Pancreas (tissue), 10 donors: ENCODE measurements around the gene AP3B1. TPM values are rescaled to one million over a fixed set of nuclear protein-coding genes. Genes with fewer than 3 reads are reported as not detected.

ENCODE experiments used
- ATAC-seq, 4 donors: fragments of 200-7000 bp; cut with Tn5 transposase; one replicate each; pipeline versions ENCODE4 v1.8.0 to v1.9.1; 2020; ENCODE audit warnings: mild to moderate bottlenecking in 4 of 4, moderate library complexity in 4 of 4
- DNase-seq, 6 donors: peaks; one replicate each; pipeline ENCODE4 v3.0.0-alpha.2; 2020
- FAIRE-seq: peaks from 2 replicates; lab custom pipeline; 2012; peaks lifted over from hg19 to GRCh38; lab: Jason Lieb, UNC
- H3K27ac ChIP-seq, 4 donors: fragments of 200-600 bp; sonication (generic); 1 replicate in 3 of 4; 2 replicates in 1 of 4; pipeline versions ENCODE4 v1.5.0 to v1.8.0; 2020
- H3K27me3 ChIP-seq, 4 donors: fragments of 200-600 bp; one replicate each; pipeline ENCODE4 v1.8.0; 2021
- H3K36me3 ChIP-seq, 3 donors: fragments of 200-600 bp; sonication (generic) in 1 of 3; one replicate each; pipeline versions ENCODE4 v1.5.0 to v1.8.0; 2020 to 2021
- H3K4me1 ChIP-seq, 3 donors: fragments of 200-600 bp; one replicate each; pipeline ENCODE4 v1.8.0; 2021
- H3K4me3 ChIP-seq, 4 donors: fragments of 200-600 bp; sonication (generic) in 2 of 4; one replicate each; pipeline versions ENCODE4 v1.5.0 to v1.8.0; 2020 to 2021
- H3K9me3 ChIP-seq, 4 donors: fragments of 200-600 bp; one replicate each; pipeline ENCODE4 v1.8.0; 2021
- WGBS, 2 donors: extraction: QIAGEN DNeasy Blood & Tissue Kit; methylation state at CpG; one replicate each; pipeline ENCODE4 v1.1.7; 2013; 5-methylcytosine and 5-hydroxymethylcytosine counted together
- intact Hi-C, 3 donors: fragments of 100-400 bp; cut with DNase I; formaldehyde crosslinking; loops; one replicate each; pipeline versions ENCODE4 v1.11.1 to v1.14.2; 2022
- polyA plus RNA-seq, 2 donors: library from polyadenylated mRNA; stranded (reverse); fragments of 200-250 nt; gene quantifications; one replicate each; pipeline ENCODE4 v1.2.3, GENCODE V29; 2013
- total RNA-seq, 6 donors: library from RNA; stranded (reverse); fragmentation: NEBNext Ultra II Directional in 4 of 6; extraction: Animal tissue kit (Norgen Biotek cat#: 25700) in 4 of 6; gene quantifications; one replicate each; pipeline versions ENCODE4 v1.2.1 to v1.2.4, GENCODE V29; 2021 to 2023
- TF ChIP-seq, protein P1 (sequence below), 4 donors: fragments of 200-600 bp; sonication (generic) in 3 of 4; IDR thresholded peaks; one replicate each; pipeline versions ENCODE4 v1.5.0 to v1.8.0; 2021; ENCODE audit warnings: antibody characterized with exemption in 4 of 4
- donor health status: healthy with polysubstance abuse.
- donor health status: DM: no; HTN: no; CAD: no; lungs with moderate emphysema.
- donor health status: DM: no; HTN: no; CAD: no.
- donor health status: control.
- donor health status: control.
- donor health status: Bipolar disorder and iron deficiency.
- donor health status: DM: yes; HTN: yes; CAD: no.
- donor health status: DM: no; HTN: no; CAD: no.
- donor health status: DM: no; HTN: no; CAD: no.
- donor health status: DM: yes; HTN: yes; CAD: no.

Gene AP3B1
- total and polyA plus RNA-seq, 8 donors = 11.9 to 26.0 (median 18.2) TPM

DNA sequence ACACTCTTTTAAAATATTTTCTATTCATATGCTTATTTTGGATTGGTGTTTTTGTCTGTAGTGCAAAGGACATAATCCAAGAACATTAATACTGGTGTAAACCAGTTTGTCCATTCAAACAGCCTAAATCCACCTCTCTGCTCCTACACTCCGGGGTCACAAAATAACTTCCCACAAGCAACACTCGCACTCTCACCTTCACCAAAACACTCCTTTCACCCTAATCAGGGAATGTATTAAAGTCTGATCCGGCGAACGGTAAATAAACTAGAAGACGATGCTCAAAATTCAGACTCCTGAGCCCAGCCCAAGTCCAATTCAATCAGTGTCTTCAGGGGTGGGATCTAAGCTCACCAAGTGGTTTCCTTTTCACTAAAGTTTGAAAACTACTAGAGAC is 649 bp downstream of the AP3B1 start:
- Histone ChIP-seq H3K27ac (peak overlapping the region in 1 of 4 donors; percentile 83), H3K27me3 (no peaks in the 10 kb centered on the region), H3K9me3 (no peaks in the 10 kb centered on the region), H3K4me3 (peak overlapping the region; percentile 57 to 64 (median 60)), H3K36me3 (no peaks in the 10 kb centered on the region), H3K4me1 (peaks cover 8 to 17% (median 16%) of the 10 kb centered on the region in 3 donors)
- ATAC-seq (peak in 3 of 4 donors; percentile 2 to 17 (median 8)), DNase-seq (no peak), FAIRE-seq (no peak)
- TF ChIP-seq, protein P1, sequence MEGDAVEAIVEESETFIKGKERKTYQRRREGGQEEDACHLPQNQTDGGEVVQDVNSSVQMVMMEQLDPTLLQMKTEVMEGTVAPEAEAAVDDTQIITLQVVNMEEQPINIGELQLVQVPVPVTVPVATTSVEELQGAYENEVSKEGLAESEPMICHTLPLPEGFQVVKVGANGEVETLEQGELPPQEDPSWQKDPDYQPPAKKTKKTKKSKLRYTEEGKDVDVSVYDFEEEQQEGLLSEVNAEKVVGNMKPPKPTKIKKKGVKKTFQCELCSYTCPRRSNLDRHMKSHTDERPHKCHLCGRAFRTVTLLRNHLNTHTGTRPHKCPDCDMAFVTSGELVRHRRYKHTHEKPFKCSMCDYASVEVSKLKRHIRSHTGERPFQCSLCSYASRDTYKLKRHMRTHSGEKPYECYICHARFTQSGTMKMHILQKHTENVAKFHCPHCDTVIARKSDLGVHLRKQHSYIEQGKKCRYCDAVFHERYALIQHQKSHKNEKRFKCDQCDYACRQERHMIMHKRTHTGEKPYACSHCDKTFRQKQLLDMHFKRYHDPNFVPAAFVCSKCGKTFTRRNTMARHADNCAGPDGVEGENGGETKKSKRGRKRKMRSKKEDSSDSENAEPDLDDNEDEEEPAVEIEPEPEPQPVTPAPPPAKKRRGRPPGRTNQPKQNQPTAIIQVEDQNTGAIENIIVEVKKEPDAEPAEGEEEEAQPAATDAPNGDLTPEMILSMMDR (IDR thresholded peaks at IDR 0.05) = no peak
- WGBS, 2 donors = 0 to 1% methylated on average over 6 of the region's 6 CpGs
- intact Hi-C loops = loop anchor here in 1 of 3 donors (2.0 kb wide), 1 partner anchor 67 kb away; the partner anchor contains the start of gene SCAMP1

- ATAC-seq (no peak), FAIRE-seq (no peak), DNase-seq (no peak)
- Histone ChIP-seq H3K36me3 (no peaks in the 10 kb centered on the region), H3K4me1 (peaks cover 8 to 17% (median 16%) of the 10 kb centered on the region in 3 donors), H3K9me3 (no peaks in the 10 kb centered on the region), H3K27me3 (no peaks in the 10 kb centered on the region), H3K27ac (no peak overlapping the region), H3K4me3 (no peak overlapping the region)
- TF ChIP-seq, protein P1 (IDR thresholded peaks at IDR 0.05) = no peak
- intact Hi-C loops = no loop called here
- WGBS, 2 donors = 76 to 78% methylated on average over 2 of the region's 2 CpGs
These were observed 2.8 kb downstream of the AP3B1 start for GRCh38 chr5:78291687-78292086.

- DNase-seq = no peak
These were observed 4.6 kb downstream of the AP3B1 start for GRCh38 chr5:78289911-78290310.

DNA sequence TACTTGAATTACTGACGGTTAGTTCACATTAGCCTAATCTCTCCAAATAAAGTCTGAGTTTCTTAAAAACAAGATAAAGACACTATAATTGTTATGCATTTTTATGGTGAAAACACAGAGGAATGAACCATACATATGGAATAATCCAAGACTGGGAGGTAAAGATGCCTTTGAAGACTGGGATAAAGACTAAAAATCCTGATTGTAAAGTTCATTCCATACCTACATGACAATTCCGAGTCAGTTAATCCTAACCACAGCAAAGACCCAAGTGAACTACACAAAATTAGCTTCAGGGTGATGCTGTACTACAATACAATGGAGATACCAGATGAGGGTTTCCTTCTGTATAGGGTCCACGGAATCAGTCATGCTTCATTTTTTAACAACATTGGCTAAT is 6.3 kb downstream of the AP3B1 start:
- no peaks in the 10 kb centered on the region for H3K9me3 ChIP-seq
- H3K36me3 ChIP-seq = no peaks in the 10 kb centered on the region
- no peak for FAIRE-seq
- 89 to 97% methylated on average over 3 of the region's 3 CpGs for WGBS, 2 donors
- no peak for ATAC-seq
- no peaks in the 10 kb centered on the region for H3K27me3 ChIP-seq
- intact Hi-C loops = no loop called here
- DNase-seq = no peak
- no peak overlapping the region for H3K27ac ChIP-seq
- H3K4me1 ChIP-seq = peaks cover 3 to 12% (median 8%) of the 10 kb centered on the region in 3 donors
- TF ChIP-seq, protein P1 (IDR thresholded peaks at IDR 0.05) = no peak
- H3K4me3 ChIP-seq = no peak overlapping the region

More at GRCh38 chr5:78289911-78290310, 4.6 kb downstream of the AP3B1 start:
- no peak overlapping the region for H3K4me3 ChIP-seq
- no peak for FAIRE-seq
- ATAC-seq = no peak
- H3K27me3 ChIP-seq = no peaks in the 10 kb centered on the region
- no peaks in the 10 kb centered on the region for H3K36me3 ChIP-seq
- H3K4me1 ChIP-seq = peaks cover 8 to 16% (median 11%) of the 10 kb centered on the region in 3 donors
- H3K9me3 ChIP-seq = no peaks in the 10 kb centered on the region
- 85 to 93% methylated on average over 2 of the region's 2 CpGs for WGBS, 2 donors
- H3K27ac ChIP-seq = no peak overlapping the region
- intact Hi-C loops = no loop called here
- TF ChIP-seq, protein P1 (IDR thresholded peaks at IDR 0.05) = no peak

DNA sequence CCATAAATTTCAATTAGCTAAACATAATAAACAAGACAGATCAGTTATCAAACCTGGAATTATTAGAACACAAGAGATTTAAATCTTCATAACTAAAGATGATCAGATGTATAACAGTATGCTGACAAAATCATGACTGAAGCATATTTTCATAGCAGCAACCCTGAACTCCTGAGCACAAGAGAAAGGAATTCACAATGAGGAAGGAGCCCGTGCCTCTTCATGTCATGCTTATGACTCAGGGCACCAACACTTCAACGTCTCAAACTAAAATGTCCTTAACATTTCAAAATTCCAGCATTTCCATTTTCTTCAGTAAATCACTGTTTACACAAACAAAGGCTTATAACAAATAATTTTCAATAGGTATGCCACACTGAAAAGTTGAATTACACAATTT is 6.7 kb downstream of the AP3B1 start:
- peak in 2 of 4 donors; percentile 44 to 46 for ATAC-seq
- H3K27ac ChIP-seq = no peak overlapping the region
- intact Hi-C loops = no loop called here

More for the DNA sequence above, 6.7 kb downstream of the AP3B1 start:
- no peak overlapping the region for H3K4me3 ChIP-seq
- no peaks in the 10 kb centered on the region for H3K36me3 ChIP-seq
- no peaks in the 10 kb centered on the region for H3K9me3 ChIP-seq
- no peak for DNase-seq
- H3K4me1 ChIP-seq = peaks cover 0 to 8% (median 5%) of the 10 kb centered on the region in 3 donors
- FAIRE-seq = no peak
- H3K27me3 ChIP-seq = no peaks in the 10 kb centered on the region
- WGBS, 2 donors = 68 to 80% methylated on average over 2 of the region's 2 CpGs
- TF ChIP-seq, protein P1 (IDR thresholded peaks at IDR 0.05) = no peak
